Measurements from ENCODE around the gene DISC1.
A peak's percentile ranks its signal among the peaks of the same experiment; 100 is the strongest.
"Not testable (repeated sequence)": the region's sequence is repeated elsewhere in the genome, so short reads cannot be mapped to it uniquely, and the experiment has no call there.

Gene DISC1

GRCh38 chr1:231903586-231904081, 277.0 kb downstream of the DISC1 start:
- DNase-seq, result no peak

GRCh38 chr1:231907310-231907709, 280.7 kb downstream of the DISC1 start:
- DNase-seq, result not testable (repeated sequence)

GRCh38 chr1:231913493-231913892, 286.9 kb downstream of the DISC1 start:
- DNase-seq, result no peak

DNA sequence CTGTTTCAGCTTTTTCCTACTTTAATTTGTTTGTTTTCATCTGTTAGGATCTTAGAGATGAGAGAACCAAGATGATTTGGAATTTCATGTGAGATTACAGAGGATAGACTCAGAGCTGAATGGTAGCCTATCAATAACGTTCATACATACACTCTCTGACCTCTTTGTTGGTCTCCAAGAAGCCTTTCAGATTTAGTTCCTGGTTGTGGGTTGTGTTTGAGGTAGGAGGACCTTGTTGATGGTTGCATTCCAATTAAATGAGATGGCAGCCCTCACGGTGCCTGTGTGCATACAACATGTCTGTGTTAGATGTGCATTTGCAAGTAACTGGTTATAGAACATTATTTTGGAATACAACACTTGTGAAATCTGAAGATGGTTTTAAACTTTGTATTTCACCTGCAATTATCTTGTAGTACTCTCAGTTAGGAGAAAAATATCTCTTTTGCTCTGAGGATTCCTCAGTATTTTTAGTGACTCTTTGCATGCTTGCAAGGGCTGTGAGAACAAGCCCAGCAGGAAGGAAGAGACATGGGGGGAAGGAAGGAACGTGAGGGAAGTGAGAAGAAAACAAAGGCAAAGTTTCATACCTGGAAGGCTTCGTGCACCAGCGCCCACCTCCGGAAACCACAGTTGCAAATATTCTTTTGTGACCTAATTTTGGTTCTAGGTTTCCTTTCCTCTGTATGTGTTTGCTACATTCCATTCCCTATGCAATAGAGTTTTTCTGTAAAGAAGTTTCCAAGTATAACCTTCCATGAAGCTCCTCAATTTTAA, 291.8 kb downstream of the DISC1 start:
- DNase-seq, result no peak

- no peak for DNase-seq
These were observed 292.8 kb downstream of the DISC1 start for GRCh38 chr1:231919239-231919885.

- DNase-seq, result no peak
These were observed 293.3 kb downstream of the DISC1 start for GRCh38 chr1:231919886-231920285.

- DNase-seq, result no peak
These were observed 295.2 kb downstream of the DISC1 start for GRCh38 chr1:231921646-231922345.

DNA sequence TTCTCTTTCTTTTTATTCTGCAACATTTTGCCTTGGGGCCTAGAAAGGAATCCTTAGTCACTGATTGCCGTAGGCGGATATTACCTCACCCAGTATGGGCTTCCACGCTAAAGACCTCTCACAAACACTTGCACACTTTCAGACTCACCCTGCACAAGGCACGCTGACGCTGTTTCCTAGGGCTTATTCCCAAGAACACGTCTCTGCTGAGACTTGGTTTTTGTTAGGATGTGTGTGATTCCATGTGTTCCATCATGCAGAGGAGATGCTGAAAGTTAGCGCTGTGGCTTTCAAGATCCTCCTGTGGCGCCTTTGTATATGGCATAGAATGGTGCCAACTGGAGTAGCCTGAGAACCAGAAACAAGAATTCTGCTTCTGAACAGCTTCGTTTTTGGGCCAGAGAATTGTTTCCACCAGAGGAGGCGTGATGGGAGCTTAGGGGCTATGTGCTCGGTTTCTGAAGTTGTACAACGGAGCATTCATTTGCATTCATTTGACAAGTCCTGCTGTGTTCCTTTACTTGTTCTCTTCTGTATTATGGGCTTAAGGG, 297.0 kb downstream of the DISC1 start:
- no peak for DNase-seq

DNA sequence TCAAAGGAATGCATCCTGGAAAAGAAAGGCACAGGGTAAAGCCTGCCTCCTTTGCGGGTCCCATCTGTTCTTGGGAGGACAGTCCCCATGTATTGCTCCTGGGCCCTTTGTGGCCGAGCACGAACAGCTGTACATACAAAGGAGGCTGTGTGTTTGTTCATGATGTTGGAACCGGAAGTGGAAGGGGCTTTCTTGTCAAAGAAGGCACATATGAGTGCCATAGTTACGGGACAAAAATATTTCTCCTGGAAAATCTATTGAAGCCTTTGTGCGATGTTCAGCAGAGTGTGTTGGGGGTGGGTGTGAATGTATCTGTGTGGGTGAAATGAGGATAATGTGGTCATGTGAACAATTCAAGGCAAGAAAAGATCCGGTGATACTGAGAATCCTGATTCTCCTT, 297.6 kb downstream of the DISC1 start:
- peak; percentile 65 for DNase-seq

DNA sequence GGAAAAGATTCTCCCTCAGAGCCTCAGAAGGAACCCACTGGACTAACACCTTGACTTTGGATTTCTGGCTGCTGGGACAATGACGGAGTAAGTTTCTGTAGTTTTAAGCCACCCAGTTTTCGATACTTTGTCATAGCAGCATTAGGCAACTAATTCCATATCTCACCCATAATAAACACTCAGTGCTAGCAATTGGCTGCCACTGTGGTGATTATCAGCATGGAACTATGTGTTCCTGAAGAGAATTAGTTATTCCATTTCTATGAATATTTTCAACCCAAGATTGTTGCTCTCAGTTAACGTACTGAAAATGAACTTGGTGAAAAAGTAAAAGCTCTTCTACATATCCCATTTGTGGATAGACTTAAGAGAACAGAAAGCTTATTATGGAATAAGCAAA, 299.3 kb downstream of the DISC1 start:
- DNase-seq, result no peak

DNA sequence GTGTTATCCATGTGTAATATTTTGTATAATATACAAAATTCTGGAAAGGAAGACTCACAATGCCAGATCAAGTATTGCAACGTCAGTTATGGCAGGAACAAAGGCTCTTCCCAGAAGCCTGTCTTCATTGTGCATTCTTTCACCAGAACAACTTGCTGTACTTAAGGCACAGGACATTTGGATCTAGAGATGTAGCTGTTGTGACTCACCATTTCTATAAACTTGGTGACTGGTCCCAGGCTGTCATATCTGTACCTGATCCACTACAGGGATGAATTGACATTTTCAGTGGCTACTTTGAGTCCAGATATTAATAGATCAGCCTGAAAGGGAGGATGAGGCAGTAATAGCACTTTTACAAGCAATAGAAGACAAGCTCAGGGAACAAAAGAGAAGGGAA, 299.8 kb downstream of the DISC1 start:
- DNase-seq, result no peak

- DNase-seq, result no peak
These were observed 300.3 kb downstream of the DISC1 start for GRCh38 chr1:231926933-231927332.

DNA sequence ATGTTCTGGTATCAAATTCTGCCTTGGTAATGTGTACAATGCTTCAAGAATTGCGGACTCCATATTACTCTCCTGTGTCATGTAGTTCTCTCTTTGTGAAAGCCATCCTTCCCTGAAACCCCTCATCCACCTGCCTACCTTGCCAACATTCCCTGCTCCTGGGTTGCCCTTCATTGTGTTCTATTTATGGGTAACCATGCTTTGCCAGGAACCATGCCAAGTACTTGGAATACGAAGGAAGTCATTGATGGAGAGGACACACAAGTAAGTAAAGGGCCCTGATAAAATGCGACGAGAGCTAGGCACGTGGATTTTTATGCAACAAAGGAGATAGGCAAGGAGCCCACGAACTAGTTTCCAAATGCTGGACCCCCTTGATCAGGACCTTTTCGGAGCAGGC, 300.8 kb downstream of the DISC1 start:
- no peak for DNase-seq

DNA sequence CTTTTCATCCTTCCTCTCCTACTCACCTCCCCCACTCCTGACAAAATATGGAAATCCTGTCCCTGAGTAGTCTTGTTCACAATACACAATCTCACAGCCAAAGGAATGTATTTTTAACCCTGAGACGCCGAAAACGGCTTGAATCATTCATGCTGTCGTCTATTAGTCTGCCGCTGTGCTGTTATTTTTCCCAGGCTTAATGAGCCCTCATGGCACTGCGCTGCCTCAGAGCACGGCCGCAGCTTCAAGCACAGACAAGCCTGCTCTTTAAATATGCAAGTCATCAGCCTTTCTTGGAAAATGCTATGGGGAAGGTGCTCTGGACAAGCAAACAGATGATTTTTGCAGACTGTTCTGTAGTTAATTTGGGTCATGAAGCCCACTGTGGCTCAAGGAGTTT, 302.7 kb downstream of the DISC1 start:
- DNase-seq, result peak; percentile 60

DNA sequence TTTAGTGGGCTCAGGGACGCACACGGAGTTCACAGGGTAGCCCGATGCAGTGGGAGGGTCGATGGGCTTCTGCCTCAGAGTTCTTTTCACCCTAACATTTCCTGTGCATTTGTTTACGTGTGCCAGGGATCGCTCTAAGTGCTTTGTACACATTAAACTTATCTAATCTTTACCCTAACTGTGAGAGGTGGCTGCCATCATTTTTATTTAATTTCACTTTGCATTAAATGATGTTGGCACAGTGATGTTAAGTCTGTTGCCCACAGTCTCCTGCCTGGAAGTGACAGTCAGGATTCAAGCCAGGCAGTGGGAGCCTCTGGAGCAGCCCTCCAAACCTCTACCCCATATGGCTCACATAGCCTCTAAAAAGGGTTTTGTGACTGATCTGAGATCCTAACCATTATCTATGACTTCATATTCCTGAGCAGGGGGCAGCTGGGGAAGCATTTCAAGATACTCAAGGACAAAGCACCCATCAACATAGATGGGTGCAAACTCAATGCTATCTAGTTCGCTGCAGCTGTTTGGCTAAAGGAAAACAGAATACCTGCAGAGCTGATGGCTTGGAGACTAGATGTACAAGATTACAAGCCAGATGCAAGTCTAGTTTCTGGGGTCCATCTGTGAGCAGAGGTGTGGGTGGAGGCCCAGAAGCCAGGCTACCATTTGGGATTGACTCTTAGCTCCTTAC, 303.8 kb downstream of the DISC1 start:
- no peak for DNase-seq

- no peak for DNase-seq
These were observed 304.6 kb downstream of the DISC1 start for GRCh38 chr1:231931146-231931545.

GRCh38 chr1:231931846-231932454, 305.4 kb downstream of the DISC1 start:
- DNase-seq, result no peak

DNA sequence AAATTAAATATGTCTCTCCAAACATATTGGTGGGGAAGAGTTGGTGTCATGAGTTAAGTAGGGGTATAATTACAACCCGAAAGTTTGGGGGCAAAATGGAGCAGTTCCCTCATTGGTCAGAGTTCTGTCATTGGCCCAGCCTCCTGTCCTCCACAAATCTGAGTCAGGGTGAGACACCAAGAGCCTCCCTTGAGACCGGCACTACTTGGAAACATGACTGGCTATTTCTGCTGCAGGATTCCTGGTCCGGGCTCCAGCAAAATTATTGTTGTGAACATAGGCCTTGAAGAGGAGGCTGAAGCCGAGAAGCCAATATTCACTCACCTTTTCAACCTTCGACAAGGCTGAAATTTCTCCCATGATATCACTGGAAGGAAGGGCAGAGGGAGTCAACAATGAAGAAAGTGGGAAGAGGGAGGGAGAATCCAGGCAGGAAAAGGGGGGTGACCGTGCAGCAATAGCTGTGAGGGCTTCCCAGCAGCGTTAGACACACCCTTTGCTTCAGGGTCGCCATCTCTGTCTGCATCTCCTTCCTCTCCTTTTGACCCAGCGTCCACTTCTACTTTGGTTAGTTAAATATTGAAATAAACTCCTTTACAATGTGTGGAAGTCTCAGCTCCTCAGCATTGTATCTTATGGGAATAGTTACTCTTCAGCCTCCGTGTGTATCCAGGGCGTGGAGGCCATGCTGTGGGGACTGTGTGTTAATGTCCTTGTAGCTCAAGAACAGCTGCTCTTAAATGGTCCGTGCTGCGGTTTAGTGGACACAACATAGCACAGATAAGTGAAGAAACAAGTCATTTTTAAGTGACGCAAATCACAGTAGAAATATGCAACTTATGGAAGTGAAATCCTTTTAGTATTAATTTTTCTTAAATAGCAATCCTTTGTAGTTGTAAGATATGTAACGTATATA, 307.4 kb downstream of the DISC1 start:
- DNase-seq, result no peak

GRCh38 chr1:231934797-231935196, 308.2 kb downstream of the DISC1 start:
- DNase-seq, result peak; percentile 67

GRCh38 chr1:231935856-231936255, 309.3 kb downstream of the DISC1 start:
- DNase-seq, result peak; percentile 75
